GM19372 (cell line): ENCODE results near the gene FADS3.

ENCODE experiments used
- ATAC-seq: cut with Tn5 transposase; IDR thresholded peaks from one replicate; pipeline ENCODE4 v1.9.1; 2021; ENCODE audit warnings: mild to moderate bottlenecking, low read depth, moderate library complexity; ENCODE audit not compliant: unreplicated experiment

FADS3 gene

GRCh38 chr11:61914471-61915171 is 23.3 kb upstream of the FADS3 start:
- no peak for ATAC-seq

- no peak for ATAC-seq
These were observed 22.5 kb upstream of the FADS3 start for GRCh38 chr11:61913699-61914395.

- ATAC-seq: no peak
These were observed 21.8 kb upstream of the FADS3 start for GRCh38 chr11:61912991-61913698.

- ATAC-seq: no peak
These were observed 21.2 kb upstream of the FADS3 start for GRCh38 chr11:61912530-61912898.

- ATAC-seq: no peak
These were observed 20.6 kb upstream of the FADS3 start for GRCh38 chr11:61911701-61912529.

GRCh38 chr11:61911128-61911700 is 19.9 kb upstream of the FADS3 start:
- ATAC-seq: no peak

- no peak for ATAC-seq
These were observed 19.1 kb upstream of the FADS3 start for GRCh38 chr11:61910187-61911127.

- ATAC-seq: no peak
These were observed 17.5 kb upstream of the FADS3 start for GRCh38 chr11:61908730-61909316.

- ATAC-seq: no peak
These were observed 16.8 kb upstream of the FADS3 start for GRCh38 chr11:61907871-61908729.

- ATAC-seq: no peak
These were observed 15.9 kb upstream of the FADS3 start for GRCh38 chr11:61907282-61907681.

GRCh38 chr11:61906522-61906909 is 15.2 kb upstream of the FADS3 start:
- no peak for ATAC-seq

- no peak for ATAC-seq
These were observed 14.6 kb upstream of the FADS3 start for GRCh38 chr11:61905801-61906521.

GRCh38 chr11:61905067-61905696 is 13.8 kb upstream of the FADS3 start:
- no peak for ATAC-seq

- ATAC-seq: no peak
These were observed 13.2 kb upstream of the FADS3 start for GRCh38 chr11:61904539-61905048.

- no peak for ATAC-seq
These were observed 12.5 kb upstream of the FADS3 start for GRCh38 chr11:61903845-61904244.

- ATAC-seq: no peak
These were observed 11.0 kb upstream of the FADS3 start for GRCh38 chr11:61902313-61902712.

- no peak for ATAC-seq
These were observed 10.1 kb upstream of the FADS3 start for GRCh38 chr11:61901397-61901796.
